ENCODE measurements around the gene ATP5PF.
"Not testable (repeated sequence)": the region's sequence is repeated elsewhere in the genome, so short reads cannot be mapped to it uniquely, and the experiment has no call there.

The ATP5PF gene

GRCh38 chr21:25734904-25735645, at the start of gene ATP5PF, which contains the start of gene GABPA:
TSS of gene ATP5PF (minus strand) at chr21:25734904. CDS start at chr21:25729794, 5,110 bp downstream.
TSS of gene GABPA (plus strand) at chr21:25734972. CDS start at chr21:25741599, 6,627 bp downstream.
- DNase-seq (ENCODE audit: low spot score): peak; percentile 98

- not testable (repeated sequence) for DNase-seq (ENCODE audit: low spot score)
Measured at GRCh38 chr21:25778126-25778875, 43.6 kb upstream of the ATP5PF start.

- no peak for DNase-seq (ENCODE audit: low spot score)
Measured at GRCh38 chr21:25776440-25776839, 41.7 kb upstream of the ATP5PF start.

- no peak for DNase-seq (ENCODE audit: low spot score)
Measured at GRCh38 chr21:25772686-25773085, 38.0 kb upstream of the ATP5PF start.

- DNase-seq (ENCODE audit: low spot score): no peak
Measured at GRCh38 chr21:25767921-25768320, 33.2 kb upstream of the ATP5PF start.

GRCh38 chr21:25764065-25764464, 29.4 kb upstream of the ATP5PF start:
- DNase-seq (ENCODE audit: low spot score): no peak

GRCh38 chr21:25760677-25761076, 26.0 kb upstream of the ATP5PF start:
- DNase-seq (ENCODE audit: low spot score): no peak

GRCh38 chr21:25760061-25760460, 25.4 kb upstream of the ATP5PF start:
- DNase-seq (ENCODE audit: low spot score): no peak

- no peak for DNase-seq (ENCODE audit: low spot score)
Measured at GRCh38 chr21:25759573-25759972, 24.9 kb upstream of the ATP5PF start.

GRCh38 chr21:25757531-25757930, 22.8 kb upstream of the ATP5PF start:
- no peak for DNase-seq (ENCODE audit: low spot score)

GRCh38 chr21:25756190-25756932, 21.7 kb upstream of the ATP5PF start:
- no peak for DNase-seq (ENCODE audit: low spot score)

GRCh38 chr21:25752416-25752815, 17.7 kb upstream of the ATP5PF start:
- DNase-seq (ENCODE audit: low spot score): no peak

- DNase-seq (ENCODE audit: low spot score): no peak
Measured at GRCh38 chr21:25750085-25750484, 15.4 kb upstream of the ATP5PF start.

- DNase-seq (ENCODE audit: low spot score): no peak
Measured at GRCh38 chr21:25744854-25745253, 10.2 kb upstream of the ATP5PF start.

- no peak for DNase-seq (ENCODE audit: low spot score)
Measured at GRCh38 chr21:25742900-25743299, 8.2 kb upstream of the ATP5PF start.

- no peak for DNase-seq (ENCODE audit: low spot score)
Measured at GRCh38 chr21:25737421-25737820, 2.7 kb upstream of the ATP5PF start.

- peak; percentile 89 for DNase-seq (ENCODE audit: low spot score)
Measured at GRCh38 chr21:25735646-25736597, 1.2 kb upstream of the ATP5PF start.

GRCh38 chr21:25734654-25734903, 125 bp downstream of the ATP5PF start:
- no peak for DNase-seq (ENCODE audit: low spot score)

- peak; percentile 17 for DNase-seq (ENCODE audit: low spot score)
Measured at GRCh38 chr21:25733859-25734653, 648 bp downstream of the ATP5PF start.

- no peak for DNase-seq (ENCODE audit: low spot score)
Measured at GRCh38 chr21:25732091-25732760, 2.5 kb downstream of the ATP5PF start.

Data from globus pallidus (tissue), 1 donor.